ENCODE data around the gene TAPT1.

TAPT1 gene

DNA sequence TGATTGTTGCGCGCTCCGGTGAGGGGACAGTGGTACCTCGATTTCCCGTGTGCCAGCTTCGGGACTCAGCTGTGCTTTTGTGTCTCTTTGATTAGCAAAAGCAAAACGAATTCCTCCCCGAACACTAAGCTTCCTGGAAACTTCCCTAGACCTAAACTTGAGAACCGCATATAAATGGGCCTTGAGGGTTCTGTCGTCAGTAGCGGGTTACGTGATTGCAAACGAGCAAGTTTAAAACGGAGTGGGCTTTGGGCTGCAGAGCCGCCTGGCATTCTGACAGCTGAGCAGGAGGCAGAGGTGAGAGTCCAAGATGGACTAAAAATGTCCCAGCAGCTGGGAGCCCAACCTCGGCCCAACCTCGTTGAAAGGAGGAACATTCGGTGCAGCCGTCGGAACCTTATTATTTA is 1.2 kb upstream of the TAPT1 start:
- DNase-seq (ENCODE audit: extremely low read depth, low read depth): no peak
- no peak for TF ChIP-seq CTCF (IDR thresholded peaks at IDR 0.05; ENCODE audit: low read depth, low read length, missing control alignments)
- H3K4me3 ChIP-seq (replicated peaks; ENCODE audit: low read depth, low read length): peak overlapping the region; percentile 74

GRCh38 chr4:16226816-16227461 is 668 bp upstream of the TAPT1 start:
- DNase-seq (ENCODE audit: extremely low read depth, low read depth): no peak
- no peak for TF ChIP-seq CTCF (IDR thresholded peaks at IDR 0.05; ENCODE audit: low read depth, low read length, missing control alignments)
- H3K4me3 ChIP-seq (replicated peaks; ENCODE audit: low read depth, low read length): peak overlapping the region; percentile 74

DNA sequence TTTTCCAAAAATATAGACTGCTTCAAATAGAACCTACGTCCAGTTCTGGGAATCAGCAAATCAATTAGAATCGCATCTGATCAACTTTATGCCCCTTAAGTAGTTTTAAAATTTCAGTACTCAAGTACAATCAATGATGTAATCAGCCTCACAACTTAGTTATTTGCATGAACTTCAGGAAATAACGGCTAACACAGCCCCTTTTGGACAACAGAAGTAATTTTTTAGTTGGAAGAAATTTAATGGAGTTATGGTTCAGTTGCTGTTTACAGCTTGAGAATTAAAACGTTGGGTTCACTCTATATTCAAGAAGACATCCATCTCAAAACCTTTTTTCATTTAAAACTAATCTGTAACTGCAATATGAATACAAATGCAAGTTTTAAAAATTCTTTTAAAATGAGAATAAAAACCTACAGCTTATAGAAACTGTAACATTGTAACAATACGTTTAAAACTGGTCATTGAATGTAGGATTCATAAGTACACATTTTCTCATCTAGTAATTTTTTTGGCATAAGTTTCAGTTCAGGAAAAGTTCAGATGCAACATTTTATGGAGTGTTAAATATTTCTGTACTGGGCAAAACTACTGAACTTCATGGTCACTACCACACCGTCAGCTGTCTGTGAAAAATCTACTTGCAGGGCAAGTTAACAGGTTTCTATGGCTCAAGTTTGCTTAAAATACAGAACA is 956 bp downstream of the TAPT1 start:
- DNase-seq (ENCODE audit: extremely low read depth, low read depth): no peak
- TF ChIP-seq CTCF (IDR thresholded peaks at IDR 0.05; ENCODE audit: low read depth, low read length, missing control alignments): no peak
- peak overlapping the region; percentile 74 for H3K4me3 ChIP-seq (replicated peaks; ENCODE audit: low read depth, low read length)

- no peak for DNase-seq (ENCODE audit: extremely low read depth, low read depth)
- peak overlapping the region; percentile 74; the same call in 1 of the 2 replicates for H3K4me3 ChIP-seq (replicated peaks; ENCODE audit: low read depth, low read length)
- no peak for TF ChIP-seq CTCF (IDR thresholded peaks at IDR 0.05; ENCODE audit: low read depth, low read length, missing control alignments)
Observed at GRCh38 chr4:16224264-16225166, 1.8 kb downstream of the TAPT1 start.

GRCh38 chr4:16222957-16223527 is 3.2 kb downstream of the TAPT1 start:
- H3K4me3 ChIP-seq (replicated peaks; ENCODE audit: low read depth, low read length): no peak overlapping the region

More at GRCh38 chr4:16222957-16223527, 3.2 kb downstream of the TAPT1 start:
- DNase-seq (ENCODE audit: extremely low read depth, low read depth): no peak
- no peak for TF ChIP-seq CTCF (IDR thresholded peaks at IDR 0.05; ENCODE audit: low read depth, low read length, missing control alignments)

All from HFF-Myc (cell line).